ENCODE data around the gene PHF21A. TPM values are rescaled to one million over a fixed set of nuclear protein-coding genes. Genes with fewer than 3 reads are reported as not detected.
"Not testable (repeated sequence)": the region's sequence is repeated elsewhere in the genome, so short reads cannot be mapped to it uniquely, and the experiment has no call there.

The PHF21A gene
- total RNA-seq, 1 donor from 2014 or later = 35.7 TPM

- Mint-ChIP-seq H3K27me3 (ENCODE audit: low read depth) (no peaks in the 10 kb centered on the region), H3K4me1 (ENCODE audit: low read depth) (peaks cover 53% of the 10 kb centered on the region), H3K9me3 (no peaks in the 10 kb centered on the region), H3K4me3 (ENCODE audit: low read depth) (peak overlapping the region; percentile 97), H3K27ac (peak overlapping the region; percentile 98), H3K36me3 (ENCODE audit: low read depth) (peaks cover 4% of the 10 kb centered on the region)
- intact Hi-C loops (cut with micrococcal nuclease) = loop anchor here (5.0 to 10.0 kb wide), 3 partner anchors 42 to 274 kb away; partner anchors contain the start of gene CRY2
- DNase-seq (ENCODE audit: low spot score) = no peak
These were observed 2.4 kb downstream of the PHF21A start for GRCh38 chr11:46118702-46119351.

- Mint-ChIP-seq H3K36me3 (ENCODE audit: low read depth) (peaks cover 6% of the 10 kb centered on the region), H3K4me1 (ENCODE audit: low read depth) (peaks cover 54% of the 10 kb centered on the region), H3K27ac (peak overlapping the region; percentile 72), H3K9me3 (no peaks in the 10 kb centered on the region), H3K27me3 (ENCODE audit: low read depth) (no peaks in the 10 kb centered on the region), H3K4me3 (ENCODE audit: low read depth) (peak overlapping the region; percentile 97)
- intact Hi-C loops (cut with micrococcal nuclease) = loop anchor here (5.0 to 10.0 kb wide), 3 partner anchors 41 to 273 kb away; partner anchors contain the start of gene CRY2
- no peak for DNase-seq (ENCODE audit: low spot score)
These were observed 3.4 kb downstream of the PHF21A start for GRCh38 chr11:46117842-46118241.

GRCh38 chr11:46116712-46117037 is 4.6 kb downstream of the PHF21A start:
- DNase-seq (ENCODE audit: low spot score); H3K9me3 Mint-ChIP-seq; H3K27me3 Mint-ChIP-seq (ENCODE audit: low read depth): not testable (repeated sequence)

GRCh38 chr11:46116007-46116711 is 5.1 kb downstream of the PHF21A start:
- H3K9me3 Mint-ChIP-seq = no peaks in the 10 kb centered on the region
- H3K27me3 Mint-ChIP-seq (ENCODE audit: low read depth) = no peaks in the 10 kb centered on the region
- intact Hi-C loops (cut with micrococcal nuclease) = loop anchor here (5.0 to 10.0 kb wide), 3 partner anchors 39 to 271 kb away; partner anchors contain the start of gene CRY2
- H3K4me1 Mint-ChIP-seq (ENCODE audit: low read depth) = peaks cover 56% of the 10 kb centered on the region
- peaks cover 6% of the 10 kb centered on the region for H3K36me3 Mint-ChIP-seq (ENCODE audit: low read depth)
- no peak for DNase-seq (ENCODE audit: low spot score)
- peak overlapping the region; percentile 72 for H3K27ac Mint-ChIP-seq
- peak overlapping the region; percentile 38 for H3K4me3 Mint-ChIP-seq (ENCODE audit: low read depth)

More at GRCh38 chr11:46116712-46117037, 4.6 kb downstream of the PHF21A start:
- Mint-ChIP-seq H3K27ac (peak overlapping the region; percentile 72), H3K4me3 (ENCODE audit: low read depth) (peak overlapping the region; percentile 34), H3K4me1 (ENCODE audit: low read depth) (peaks cover 56% of the 10 kb centered on the region)
- intact Hi-C loops (cut with micrococcal nuclease) = loop anchor here (5.0 to 10.0 kb wide), 3 partner anchors 39 to 272 kb away; partner anchors contain the start of gene CRY2
- not testable (repeated sequence) for H3K36me3 Mint-ChIP-seq (ENCODE audit: low read depth)

- no peak for DNase-seq (ENCODE audit: low spot score)
- Mint-ChIP-seq H3K4me3 (ENCODE audit: low read depth) (peak overlapping the region; percentile 37), H3K27me3 (ENCODE audit: low read depth) (no peaks in the 10 kb centered on the region), H3K36me3 (ENCODE audit: low read depth) (peaks cover 6% of the 10 kb centered on the region), H3K27ac (peak overlapping the region; percentile 69), H3K9me3 (no peaks in the 10 kb centered on the region), H3K4me1 (ENCODE audit: low read depth) (peaks cover 56% of the 10 kb centered on the region)
- intact Hi-C loops (cut with micrococcal nuclease) = loop anchor here (5.0 to 10.0 kb wide), 3 partner anchors 38 to 270 kb away; partner anchors contain the start of gene CRY2
These were observed 6.3 kb downstream of the PHF21A start for GRCh38 chr11:46114961-46115360.

GRCh38 chr11:46114378-46114777 is 6.9 kb downstream of the PHF21A start:
- Mint-ChIP-seq H3K27ac (no peak overlapping the region), H3K4me3 (ENCODE audit: low read depth) (no peak overlapping the region), H3K27me3 (ENCODE audit: low read depth) (no peaks in the 10 kb centered on the region), H3K4me1 (ENCODE audit: low read depth) (peaks cover 54% of the 10 kb centered on the region), H3K36me3 (ENCODE audit: low read depth) (peaks cover 6% of the 10 kb centered on the region), H3K9me3 (no peaks in the 10 kb centered on the region)
- no peak for DNase-seq (ENCODE audit: low spot score)
- intact Hi-C loops (cut with micrococcal nuclease) = loop anchor here (10.0 kb wide), 2 partner anchors 150 to 270 kb away; partner anchors contain the start of gene CRY2

GRCh38 chr11:46112961-46113607 is 8.2 kb downstream of the PHF21A start:
- peaks cover 47% of the 10 kb centered on the region for H3K4me1 Mint-ChIP-seq (ENCODE audit: low read depth)
- H3K4me3 Mint-ChIP-seq (ENCODE audit: low read depth) = no peak overlapping the region

GRCh38 chr11:46108751-46109150 is 12.5 kb downstream of the PHF21A start:
- intact Hi-C loops (cut with micrococcal nuclease) = no loop called here
- H3K36me3 Mint-ChIP-seq (ENCODE audit: low read depth) = peaks cover 2% of the 10 kb centered on the region
- no peaks in the 10 kb centered on the region for H3K27me3 Mint-ChIP-seq (ENCODE audit: low read depth)
- no peak for DNase-seq (ENCODE audit: low spot score)
- H3K4me3 Mint-ChIP-seq (ENCODE audit: low read depth) = no peak overlapping the region
- no peaks in the 10 kb centered on the region for H3K9me3 Mint-ChIP-seq
- H3K4me1 Mint-ChIP-seq (ENCODE audit: low read depth) = peaks cover 23% of the 10 kb centered on the region
- no peak overlapping the region for H3K27ac Mint-ChIP-seq

More at GRCh38 chr11:46112961-46113607, 8.2 kb downstream of the PHF21A start:
- Mint-ChIP-seq H3K27ac (peak overlapping the region; percentile 12), H3K27me3 (ENCODE audit: low read depth) (no peaks in the 10 kb centered on the region), H3K9me3 (no peaks in the 10 kb centered on the region), H3K36me3 (ENCODE audit: low read depth) (peaks cover 6% of the 10 kb centered on the region)
- intact Hi-C loops (cut with micrococcal nuclease) = loop anchor here (10.0 kb wide), 2 partner anchors 148 to 268 kb away; partner anchors contain the start of gene CRY2
- no peak for DNase-seq (ENCODE audit: low spot score)

- Mint-ChIP-seq H3K27me3 (ENCODE audit: low read depth) (no peaks in the 10 kb centered on the region), H3K9me3 (no peaks in the 10 kb centered on the region), H3K27ac (no peak overlapping the region), H3K36me3 (ENCODE audit: low read depth) (no peaks in the 10 kb centered on the region), H3K4me1 (ENCODE audit: low read depth) (peaks cover 19% of the 10 kb centered on the region), H3K4me3 (ENCODE audit: low read depth) (no peak overlapping the region)
- DNase-seq (ENCODE audit: low spot score) = no peak
- intact Hi-C loops (cut with micrococcal nuclease) = no loop called here
These were observed 13.5 kb downstream of the PHF21A start for GRCh38 chr11:46107780-46108179.

GRCh38 chr11:46107408-46107718 is 13.9 kb downstream of the PHF21A start:
- DNase-seq (ENCODE audit: low spot score) = no peak
- Mint-ChIP-seq H3K4me1 (ENCODE audit: low read depth) (peaks cover 15% of the 10 kb centered on the region), H3K27me3 (ENCODE audit: low read depth) (no peaks in the 10 kb centered on the region), H3K4me3 (ENCODE audit: low read depth) (no peak overlapping the region), H3K36me3 (ENCODE audit: low read depth) (no peaks in the 10 kb centered on the region), H3K9me3 (no peaks in the 10 kb centered on the region), H3K27ac (no peak overlapping the region)
- intact Hi-C loops (cut with micrococcal nuclease) = no loop called here

GRCh38 chr11:46106530-46107407 is 14.5 kb downstream of the PHF21A start:
- no peaks in the 10 kb centered on the region for H3K9me3 Mint-ChIP-seq
- peaks cover 15% of the 10 kb centered on the region for H3K4me1 Mint-ChIP-seq (ENCODE audit: low read depth)
- no peak overlapping the region for H3K27ac Mint-ChIP-seq
- H3K36me3 Mint-ChIP-seq (ENCODE audit: low read depth) = no peaks in the 10 kb centered on the region
- no peaks in the 10 kb centered on the region for H3K27me3 Mint-ChIP-seq (ENCODE audit: low read depth)
- DNase-seq (ENCODE audit: low spot score) = no peak
- no peak overlapping the region for H3K4me3 Mint-ChIP-seq (ENCODE audit: low read depth)
- intact Hi-C loops (cut with micrococcal nuclease) = no loop called here

GRCh38 chr11:46105926-46106325 is 15.3 kb downstream of the PHF21A start:
- H3K9me3 Mint-ChIP-seq = no peaks in the 10 kb centered on the region
- DNase-seq (ENCODE audit: low spot score) = no peak
- H3K36me3 Mint-ChIP-seq (ENCODE audit: low read depth) = no peaks in the 10 kb centered on the region
- H3K27me3 Mint-ChIP-seq (ENCODE audit: low read depth) = no peaks in the 10 kb centered on the region
- peaks cover 18% of the 10 kb centered on the region for H3K4me1 Mint-ChIP-seq (ENCODE audit: low read depth)
- no peak overlapping the region for H3K4me3 Mint-ChIP-seq (ENCODE audit: low read depth)
- no peak overlapping the region for H3K27ac Mint-ChIP-seq
- intact Hi-C loops (cut with micrococcal nuclease) = no loop called here
